ENCODE results near the gene TMEM151B. TPM values are rescaled to one million over a fixed set of nuclear protein-coding genes. Genes with fewer than 3 reads are reported as not detected.
"Not testable (repeated sequence)": the region's sequence is repeated elsewhere in the genome, so short reads cannot be mapped to it uniquely, and the experiment has no call there.

Gene TMEM151B
- total RNA-seq, 1 experiment from 2014 or later: 9.9 TPM

DNA sequence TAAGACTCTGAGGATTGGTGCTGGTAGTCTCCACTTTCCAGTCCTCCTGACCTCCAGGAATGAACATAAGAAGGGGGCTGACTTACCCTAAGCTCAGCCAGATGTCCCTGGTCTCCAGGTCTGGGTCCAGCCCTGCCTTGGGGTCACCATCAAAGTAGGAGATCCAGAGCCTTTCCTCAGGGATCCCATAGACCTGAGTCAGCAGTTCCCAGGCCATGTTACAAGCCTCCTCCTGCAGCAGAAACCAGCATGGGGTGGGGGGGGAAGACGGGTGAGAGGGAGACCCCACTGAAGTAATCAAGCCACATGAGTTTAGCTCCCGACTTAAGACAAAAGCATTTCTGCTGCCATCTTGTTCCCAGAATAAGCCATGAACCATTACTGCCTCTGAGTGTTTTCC is 41.1 kb downstream of the TMEM151B start:
- POLR2A ChIA-PET (ENCODE audit: low non-redundant PET): no interaction called here
- no peak overlapping the region for H3K4me3 ChIP-seq (ENCODE audit: low read depth, low read length, poor library complexity, severe bottlenecking)
- peaks cover 30% of the 10 kb centered on the region for H3K36me3 ChIP-seq (ENCODE audit: insufficient read depth, low read length, poor library complexity, severe bottlenecking)
- peaks cover 6% of the 10 kb centered on the region for H3K4me1 ChIP-seq (ENCODE audit: insufficient read depth, low read length, poor library complexity, severe bottlenecking)
- DNase-seq (ENCODE audit: low spot score): no peak
- CTCF ChIA-PET: no interaction called here
- TF ChIP-seq EZH2 (IDR thresholded peaks at IDR 0.05; ENCODE audit: borderline replicate concordance, low read depth, low read length, poor library complexity, severe bottlenecking) (no peak), CTCF (conservative IDR thresholded peaks at IDR 0.05; ENCODE audit: low read depth, low read length) (no peak)
- H3K27me3 ChIP-seq (replicated peaks; ENCODE audit: insufficient read depth, low read depth, low read length, poor library complexity): no peaks in the 10 kb centered on the region
- no TSS peak for BruUV-seq (replicated peaks)
- intact Hi-C loops (cut with micrococcal nuclease; ENCODE audit: unreplicated experiment): no loop called here
- no peak overlapping the region for H3K27ac ChIP-seq (ENCODE audit: low read depth, low read length, poor library complexity, severe bottlenecking)
- H3K9me3 ChIP-seq (ENCODE audit: low read depth, low read length, poor library complexity, severe bottlenecking): no peaks in the 10 kb centered on the region

DNA sequence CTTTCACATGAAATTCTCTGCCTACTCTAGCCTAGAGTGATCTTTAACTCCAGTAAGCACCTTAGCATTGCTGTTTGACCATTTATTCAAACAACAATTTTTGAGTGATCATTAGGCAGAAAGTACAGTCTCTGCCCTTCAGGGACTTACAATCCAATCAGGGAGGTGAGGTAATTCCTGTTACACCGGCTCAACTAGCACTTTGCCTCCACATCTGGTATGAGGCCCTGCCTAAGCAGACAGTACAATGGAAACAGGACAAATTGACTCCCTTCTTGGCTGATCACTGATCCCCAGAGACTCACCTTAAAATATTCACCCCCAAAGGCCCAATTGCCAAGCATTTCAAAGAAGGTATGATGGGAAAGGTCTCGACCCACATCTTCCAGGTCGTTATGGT is 41.5 kb downstream of the TMEM151B start:
- peaks cover 30% of the 10 kb centered on the region for H3K36me3 ChIP-seq (ENCODE audit: insufficient read depth, low read length, poor library complexity, severe bottlenecking)
- intact Hi-C loops (cut with micrococcal nuclease; ENCODE audit: unreplicated experiment): no loop called here
- POLR2A ChIA-PET (ENCODE audit: low non-redundant PET): no interaction called here
- TF ChIP-seq CTCF (conservative IDR thresholded peaks at IDR 0.05; ENCODE audit: low read depth, low read length) (no peak), EZH2 (IDR thresholded peaks at IDR 0.05; ENCODE audit: borderline replicate concordance, low read depth, low read length, poor library complexity, severe bottlenecking) (no peak)
- no peaks in the 10 kb centered on the region for H3K9me3 ChIP-seq (ENCODE audit: low read depth, low read length, poor library complexity, severe bottlenecking)
- no peak overlapping the region for H3K27ac ChIP-seq (ENCODE audit: low read depth, low read length, poor library complexity, severe bottlenecking)
- peaks cover 6% of the 10 kb centered on the region for H3K4me1 ChIP-seq (ENCODE audit: insufficient read depth, low read length, poor library complexity, severe bottlenecking)
- H3K27me3 ChIP-seq (replicated peaks; ENCODE audit: insufficient read depth, low read depth, low read length, poor library complexity): no peaks in the 10 kb centered on the region
- no peak for DNase-seq (ENCODE audit: low spot score)
- CTCF ChIA-PET: no interaction called here
- H3K4me3 ChIP-seq (ENCODE audit: low read depth, low read length, poor library complexity, severe bottlenecking): peak overlapping the region; percentile 92
- BruUV-seq (replicated peaks): no TSS peak

DNA sequence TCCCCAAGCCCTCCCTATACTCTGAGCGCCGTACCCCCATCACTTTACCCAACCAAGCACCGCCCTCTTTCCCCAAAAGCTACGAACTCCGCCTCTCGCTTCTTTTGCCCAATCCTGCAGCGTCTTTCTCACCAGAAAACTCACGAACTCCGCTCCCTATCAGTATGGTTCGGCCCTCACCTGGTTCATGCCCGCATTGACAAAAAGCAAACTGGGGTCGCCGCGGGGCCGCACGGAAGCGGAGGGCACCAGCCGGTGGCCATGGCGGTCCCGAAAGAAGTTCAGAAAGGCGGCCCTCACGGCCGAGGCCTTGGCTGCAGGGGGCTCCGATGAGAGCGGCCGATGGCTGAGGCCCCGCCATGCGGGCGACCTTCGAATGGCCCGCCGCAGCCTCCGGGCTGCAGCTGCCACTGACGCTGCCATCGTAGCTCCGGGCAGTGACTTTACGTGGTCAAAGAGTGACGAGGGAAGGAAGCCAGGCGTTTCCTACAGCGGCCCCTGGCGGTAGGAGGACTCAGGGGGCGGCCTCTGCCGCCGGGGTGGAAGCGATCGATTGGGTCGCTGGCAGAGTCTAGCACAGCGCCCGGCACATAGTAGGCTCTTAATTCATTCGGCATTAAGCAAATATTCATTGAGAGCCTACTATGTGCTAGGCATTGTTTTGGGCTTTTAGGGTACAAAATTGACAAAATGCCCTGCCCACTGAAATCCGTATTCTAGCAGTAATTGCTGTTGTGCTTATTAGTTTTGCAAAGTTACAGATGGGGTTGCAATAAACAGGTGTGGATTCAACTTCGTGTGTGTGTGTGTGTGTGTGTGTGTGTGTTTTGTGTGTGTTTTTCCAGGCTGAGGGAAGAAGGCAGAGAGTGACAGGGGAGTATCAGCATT is 42.9 kb downstream of the TMEM151B start, which contains the start of gene AARS2:
Gene AARS2, minus strand, starts transcription at position 447 of the 888 bp plus-strand sequence. Its CDS starts 24 bp downstream, at position 423.
- H3K4me3 ChIP-seq (ENCODE audit: low read depth, low read length, poor library complexity, severe bottlenecking): peak within 1 kb of the TSS; percentile 92
- no peak for TF ChIP-seq EZH2 (IDR thresholded peaks at IDR 0.05; ENCODE audit: borderline replicate concordance, low read depth, low read length, poor library complexity, severe bottlenecking)
- TF ChIP-seq CTCF (conservative IDR thresholded peaks at IDR 0.05; ENCODE audit: low read depth, low read length): peak; percentile 98
- CTCF ChIA-PET: interaction anchor here (0.5 to 1.3 kb wide), 9 partner anchors 8 to 557 kb away, joined by 3 to 6 read pairs (median 4); partner anchors contain the start of genes CDC5L and TMEM151B
- intact Hi-C loops (cut with micrococcal nuclease; ENCODE audit: unreplicated experiment): no loop called here
- BruUV-seq (replicated peaks): no TSS peak
- peak within 1 kb of the TSS; percentile 92 for H3K27ac ChIP-seq (ENCODE audit: low read depth, low read length, poor library complexity, severe bottlenecking)
- no peaks in the 10 kb centered on the region for H3K9me3 ChIP-seq (ENCODE audit: low read depth, low read length, poor library complexity, severe bottlenecking)
- H3K27me3 ChIP-seq (replicated peaks; ENCODE audit: insufficient read depth, low read depth, low read length, poor library complexity): no peaks in the 10 kb centered on the region
- H3K36me3 ChIP-seq (ENCODE audit: insufficient read depth, low read length, poor library complexity, severe bottlenecking): peaks cover 30% of the 10 kb centered on the region
- POLR2A ChIA-PET (ENCODE audit: low non-redundant PET): interaction anchor here (0.8 kb wide), 1 partner anchor 74 kb away, joined by 3 read pairs; no protein-coding TSS in a partner anchor
- H3K4me1 ChIP-seq (ENCODE audit: insufficient read depth, low read length, poor library complexity, severe bottlenecking): peaks cover 6% of the 10 kb centered on the region
- DNase-seq (ENCODE audit: low spot score): peak; percentile 92

DNA sequence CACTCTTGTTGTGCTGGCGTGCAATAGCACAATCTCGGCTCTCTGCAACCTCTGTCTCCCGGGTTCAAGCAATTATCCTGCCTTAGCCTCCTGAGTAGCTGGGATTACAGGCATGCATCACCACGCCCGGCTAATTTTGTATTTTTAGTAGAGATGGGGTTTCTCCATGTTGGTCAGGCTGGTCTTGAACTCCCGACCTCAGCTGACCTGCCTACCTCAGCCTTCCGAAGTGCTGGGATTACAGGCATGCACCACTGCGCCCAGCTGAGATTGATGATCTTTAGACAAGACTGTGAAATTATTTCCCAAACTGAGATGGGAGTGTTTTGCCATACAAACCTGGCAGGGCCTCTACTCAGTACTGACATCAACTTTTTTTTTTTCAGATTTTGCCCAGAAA is 44.4 kb downstream of the TMEM151B start:
- H3K9me3 ChIP-seq (ENCODE audit: low read depth, low read length, poor library complexity, severe bottlenecking); intact Hi-C loops (cut with micrococcal nuclease; ENCODE audit: unreplicated experiment); CTCF ChIA-PET; DNase-seq (ENCODE audit: low spot score); H3K4me1 ChIP-seq (ENCODE audit: insufficient read depth, low read length, poor library complexity, severe bottlenecking); H3K4me3 ChIP-seq (ENCODE audit: low read depth, low read length, poor library complexity, severe bottlenecking); H3K27ac ChIP-seq (ENCODE audit: low read depth, low read length, poor library complexity, severe bottlenecking); BruUV-seq (replicated peaks); POLR2A ChIA-PET (ENCODE audit: low non-redundant PET): not testable (repeated sequence)
- Histone ChIP-seq H3K36me3 (ENCODE audit: insufficient read depth, low read length, poor library complexity, severe bottlenecking) (peaks cover 23% of the 10 kb centered on the region), H3K27me3 (replicated peaks; ENCODE audit: insufficient read depth, low read depth, low read length, poor library complexity) (peaks cover 13% of the 10 kb centered on the region)
